WTC11 (cell line): ENCODE data around the gene CPSF3. TPM values are rescaled to one million over a fixed set of nuclear protein-coding genes. Genes with fewer than 3 reads are reported as not detected.

Experiments used
- ATAC-seq: fragments of 200-7000 bp; cut with Tn5 transposase; 2 replicates; pipeline ENCODE4 v1.10.0; 2021; ENCODE audit warnings: mild to moderate bottlenecking, moderate library complexity
- CTCF ChIA-PET: fragments of 300-600 bp; sonication (Branson Sonifier 250); formaldehyde crosslinking; loops from one replicate; lab custom pipeline; 2021; ENCODE audit warnings: antibody characterized with exemption; lab: Charles Lee
- POLR2A ChIA-PET: fragments of 350-600 bp; sonication (Branson Sonifier 250); formaldehyde crosslinking; loops from one replicate; lab custom pipeline; 2021; ENCODE audit warnings: antibody characterized with exemption; lab: Charles Lee
- DNase-seq: peaks from one replicate; pipeline ENCODE4 v3.0.0; 2021; ENCODE audit warnings: low spot score
- H3K27ac Mint-ChIP-seq: 2 replicates; pipeline ENCODE4 v1.8.0; 2021; ENCODE audit warnings: mixed read lengths
- H3K27me3 Mint-ChIP-seq: 2 replicates; pipeline ENCODE4 v1.8.0; 2021; ENCODE audit warnings: low read depth, mild to moderate bottlenecking, moderate library complexity, mixed read lengths
- H3K36me3 Mint-ChIP-seq: 2 replicates; pipeline ENCODE4 v1.8.0; 2021; ENCODE audit warnings: mixed read lengths
- H3K4me1 Mint-ChIP-seq: 2 replicates; pipeline ENCODE4 v1.8.0; 2022; ENCODE audit warnings: mixed read lengths
- H3K4me3 Mint-ChIP-seq: 2 replicates; pipeline ENCODE4 v1.8.0; 2021; ENCODE audit warnings: mild to moderate bottlenecking, moderate library complexity, mixed read lengths
- H3K9me3 Mint-ChIP-seq: 2 replicates; pipeline ENCODE4 v1.8.0; 2021; ENCODE audit warnings: mixed read lengths
- ELF4 ChIP-seq: sonication (generic); formaldehyde crosslinking; IDR thresholded peaks from 2 replicates; pipeline ENCODE4 v1.8.1; 2022; ENCODE audit warnings: low read depth, mild to moderate bottlenecking, moderate library complexity, missing genetic modification reagents
- EMX1 ChIP-seq: fragments of 250-450 bp; sonication (Bioruptor Pico); IDR thresholded peaks from 2 replicates; pipeline ENCODE4 v1.8.0; 2021; ENCODE audit warnings: mild to moderate bottlenecking
- GABPB1 ChIP-seq: sonication (generic); formaldehyde crosslinking; IDR thresholded peaks from 2 replicates; pipeline ENCODE4 v1.8.1; 2023; ENCODE audit warnings: mild to moderate bottlenecking, missing genetic modification reagents
- GRHL2 ChIP-seq: fragments of 250-450 bp; sonication (Bioruptor Pico); IDR thresholded peaks from 2 replicates; pipeline ENCODE4 v1.8.0; 2022; ENCODE audit warnings: mild to moderate bottlenecking, moderate library complexity; ENCODE audit not compliant: insufficient replicate concordance, severe bottlenecking
- NFE2L1 ChIP-seq: sonication (generic); formaldehyde crosslinking; IDR thresholded peaks from 2 replicates; pipeline ENCODE4 v1.8.1; 2023; ENCODE audit warnings: missing genetic modification reagents
- NR2C2 ChIP-seq: sonication (generic); formaldehyde crosslinking; IDR thresholded peaks from 2 replicates; pipeline ENCODE4 v1.8.0; 2022; ENCODE audit warnings: mild to moderate bottlenecking, missing genetic modification reagents
- RORB ChIP-seq: fragments of 250-450 bp; sonication (Bioruptor Pico); IDR thresholded peaks from 2 replicates; pipeline ENCODE4 v1.9.0; 2021; ENCODE audit warnings: mild to moderate bottlenecking
- total RNA-seq: library from RNA; stranded (reverse); gene quantifications from 3 replicates; pipeline ENCODE4 v1.2.3, GENCODE V29; 2021
- TF ChIP-seq, protein P1 (sequence below): sonication (generic); formaldehyde crosslinking; IDR thresholded peaks from 2 replicates; pipeline ENCODE4 v1.8.1; 2023; ENCODE audit warnings: mild to moderate bottlenecking, missing genetic modification reagents, moderate library complexity
- TF ChIP-seq, protein P2 (sequence below): sonication (generic); formaldehyde crosslinking; IDR thresholded peaks from 2 replicates; pipeline ENCODE4 v1.8.1; 2023; ENCODE audit warnings: mild to moderate bottlenecking, missing genetic modification reagents
- TF ChIP-seq, protein P3 (sequence below): fragments of 250-450 bp; sonication (Bioruptor Pico); IDR thresholded peaks from 2 replicates; pipeline ENCODE4 v1.9.0; 2021; ENCODE audit warnings: mild to moderate bottlenecking, borderline replicate concordance
- TF ChIP-seq, protein P4 (sequence below): sonication (generic); formaldehyde crosslinking; conservative IDR thresholded peaks from 2 replicates; pipeline ENCODE4 v1.8.1; 2023; ENCODE audit warnings: mild to moderate bottlenecking, low read depth, missing genetic modification reagents, moderate library complexity
- TF ChIP-seq, protein P5 (sequence below): sonication (generic); formaldehyde crosslinking; IDR thresholded peaks from 2 replicates; pipeline ENCODE4 v1.8.1; 2022; ENCODE audit warnings: low read depth, mild to moderate bottlenecking, moderate library complexity, missing genetic modification reagents, borderline replicate concordance
- TF ChIP-seq, protein P6 (sequence below): sonication (generic); formaldehyde crosslinking; IDR thresholded peaks from 2 replicates; pipeline ENCODE4 v1.8.1; 2022; ENCODE audit warnings: mild to moderate bottlenecking, missing genetic modification reagents, moderate library complexity, borderline replicate concordance

Gene CPSF3
- total RNA-seq, 1 experiment from 2014 or later: 88.4 TPM

DNA sequence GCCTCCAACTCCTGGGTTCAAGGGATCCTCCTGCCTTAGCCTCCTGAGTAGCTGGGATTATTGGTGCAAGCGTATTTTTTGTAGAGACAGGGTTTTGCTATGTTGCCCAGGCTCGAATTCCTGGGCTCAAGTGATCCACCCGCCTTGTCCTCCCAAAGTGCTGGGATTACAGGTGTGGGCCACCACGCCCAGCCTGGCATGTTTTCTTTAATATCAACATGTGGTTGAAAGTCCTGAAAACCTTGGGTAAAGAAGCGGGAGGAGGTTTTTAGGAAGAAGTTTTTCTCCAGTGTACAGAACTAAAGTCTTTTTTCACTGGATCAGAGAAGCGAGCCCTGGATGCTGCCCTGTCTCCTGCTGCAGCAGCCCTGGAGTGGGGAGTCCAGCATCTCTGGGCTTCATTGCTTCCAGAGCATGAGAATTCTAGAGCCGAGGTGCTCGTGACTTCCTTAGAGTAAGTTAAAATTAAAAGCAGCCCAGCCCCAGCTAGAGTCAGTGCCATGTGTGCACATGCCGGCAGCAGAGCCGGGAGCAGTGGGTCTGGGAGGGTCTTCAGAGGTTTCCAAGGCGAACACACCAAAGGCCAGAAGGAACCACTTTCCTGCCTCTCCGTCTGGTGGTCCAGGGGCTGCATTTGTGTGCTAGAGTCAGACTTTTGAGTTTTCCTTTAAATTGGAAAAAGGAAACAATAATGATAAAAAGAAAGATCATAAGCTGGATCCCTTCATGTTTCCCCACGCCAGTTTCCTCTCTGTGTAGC, 31.3 kb upstream of the CPSF3 start:
- TF ChIP-seq GABPB1 (CRISPR knock-in tag) (no peak), RORB (CRISPR knock-in tag) (no peak), GRHL2 (CRISPR knock-in tag) (no peak), ELF4 (CRISPR knock-in tag) (no peak), NFE2L1 (CRISPR knock-in tag) (no peak), EMX1 (CRISPR knock-in tag) (no peak), NR2C2 (CRISPR knock-in tag) (no peak)
- TF ChIP-seq, protein P1, sequence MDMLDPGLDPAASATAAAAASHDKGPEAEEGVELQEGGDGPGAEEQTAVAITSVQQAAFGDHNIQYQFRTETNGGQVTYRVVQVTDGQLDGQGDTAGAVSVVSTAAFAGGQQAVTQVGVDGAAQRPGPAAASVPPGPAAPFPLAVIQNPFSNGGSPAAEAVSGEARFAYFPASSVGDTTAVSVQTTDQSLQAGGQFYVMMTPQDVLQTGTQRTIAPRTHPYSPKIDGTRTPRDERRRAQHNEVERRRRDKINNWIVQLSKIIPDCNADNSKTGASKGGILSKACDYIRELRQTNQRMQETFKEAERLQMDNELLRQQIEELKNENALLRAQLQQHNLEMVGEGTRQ: no peak
- TF ChIP-seq, protein P2, sequence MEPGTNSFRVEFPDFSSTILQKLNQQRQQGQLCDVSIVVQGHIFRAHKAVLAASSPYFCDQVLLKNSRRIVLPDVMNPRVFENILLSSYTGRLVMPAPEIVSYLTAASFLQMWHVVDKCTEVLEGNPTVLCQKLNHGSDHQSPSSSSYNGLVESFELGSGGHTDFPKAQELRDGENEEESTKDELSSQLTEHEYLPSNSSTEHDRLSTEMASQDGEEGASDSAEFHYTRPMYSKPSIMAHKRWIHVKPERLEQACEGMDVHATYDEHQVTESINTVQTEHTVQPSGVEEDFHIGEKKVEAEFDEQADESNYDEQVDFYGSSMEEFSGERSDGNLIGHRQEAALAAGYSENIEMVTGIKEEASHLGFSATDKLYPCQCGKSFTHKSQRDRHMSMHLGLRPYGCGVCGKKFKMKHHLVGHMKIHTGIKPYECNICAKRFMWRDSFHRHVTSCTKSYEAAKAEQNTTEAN: no peak
- TF ChIP-seq, protein P3, sequence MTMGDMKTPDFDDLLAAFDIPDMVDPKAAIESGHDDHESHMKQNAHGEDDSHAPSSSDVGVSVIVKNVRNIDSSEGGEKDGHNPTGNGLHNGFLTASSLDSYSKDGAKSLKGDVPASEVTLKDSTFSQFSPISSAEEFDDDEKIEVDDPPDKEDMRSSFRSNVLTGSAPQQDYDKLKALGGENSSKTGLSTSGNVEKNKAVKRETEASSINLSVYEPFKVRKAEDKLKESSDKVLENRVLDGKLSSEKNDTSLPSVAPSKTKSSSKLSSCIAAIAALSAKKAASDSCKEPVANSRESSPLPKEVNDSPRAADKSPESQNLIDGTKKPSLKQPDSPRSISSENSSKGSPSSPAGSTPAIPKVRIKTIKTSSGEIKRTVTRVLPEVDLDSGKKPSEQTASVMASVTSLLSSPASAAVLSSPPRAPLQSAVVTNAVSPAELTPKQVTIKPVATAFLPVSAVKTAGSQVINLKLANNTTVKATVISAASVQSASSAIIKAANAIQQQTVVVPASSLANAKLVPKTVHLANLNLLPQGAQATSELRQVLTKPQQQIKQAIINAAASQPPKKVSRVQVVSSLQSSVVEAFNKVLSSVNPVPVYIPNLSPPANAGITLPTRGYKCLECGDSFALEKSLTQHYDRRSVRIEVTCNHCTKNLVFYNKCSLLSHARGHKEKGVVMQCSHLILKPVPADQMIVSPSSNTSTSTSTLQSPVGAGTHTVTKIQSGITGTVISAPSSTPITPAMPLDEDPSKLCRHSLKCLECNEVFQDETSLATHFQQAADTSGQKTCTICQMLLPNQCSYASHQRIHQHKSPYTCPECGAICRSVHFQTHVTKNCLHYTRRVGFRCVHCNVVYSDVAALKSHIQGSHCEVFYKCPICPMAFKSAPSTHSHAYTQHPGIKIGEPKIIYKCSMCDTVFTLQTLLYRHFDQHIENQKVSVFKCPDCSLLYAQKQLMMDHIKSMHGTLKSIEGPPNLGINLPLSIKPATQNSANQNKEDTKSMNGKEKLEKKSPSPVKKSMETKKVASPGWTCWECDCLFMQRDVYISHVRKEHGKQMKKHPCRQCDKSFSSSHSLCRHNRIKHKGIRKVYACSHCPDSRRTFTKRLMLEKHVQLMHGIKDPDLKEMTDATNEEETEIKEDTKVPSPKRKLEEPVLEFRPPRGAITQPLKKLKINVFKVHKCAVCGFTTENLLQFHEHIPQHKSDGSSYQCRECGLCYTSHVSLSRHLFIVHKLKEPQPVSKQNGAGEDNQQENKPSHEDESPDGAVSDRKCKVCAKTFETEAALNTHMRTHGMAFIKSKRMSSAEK (CRISPR knock-in tag): no peak
- TF ChIP-seq, protein P4, sequence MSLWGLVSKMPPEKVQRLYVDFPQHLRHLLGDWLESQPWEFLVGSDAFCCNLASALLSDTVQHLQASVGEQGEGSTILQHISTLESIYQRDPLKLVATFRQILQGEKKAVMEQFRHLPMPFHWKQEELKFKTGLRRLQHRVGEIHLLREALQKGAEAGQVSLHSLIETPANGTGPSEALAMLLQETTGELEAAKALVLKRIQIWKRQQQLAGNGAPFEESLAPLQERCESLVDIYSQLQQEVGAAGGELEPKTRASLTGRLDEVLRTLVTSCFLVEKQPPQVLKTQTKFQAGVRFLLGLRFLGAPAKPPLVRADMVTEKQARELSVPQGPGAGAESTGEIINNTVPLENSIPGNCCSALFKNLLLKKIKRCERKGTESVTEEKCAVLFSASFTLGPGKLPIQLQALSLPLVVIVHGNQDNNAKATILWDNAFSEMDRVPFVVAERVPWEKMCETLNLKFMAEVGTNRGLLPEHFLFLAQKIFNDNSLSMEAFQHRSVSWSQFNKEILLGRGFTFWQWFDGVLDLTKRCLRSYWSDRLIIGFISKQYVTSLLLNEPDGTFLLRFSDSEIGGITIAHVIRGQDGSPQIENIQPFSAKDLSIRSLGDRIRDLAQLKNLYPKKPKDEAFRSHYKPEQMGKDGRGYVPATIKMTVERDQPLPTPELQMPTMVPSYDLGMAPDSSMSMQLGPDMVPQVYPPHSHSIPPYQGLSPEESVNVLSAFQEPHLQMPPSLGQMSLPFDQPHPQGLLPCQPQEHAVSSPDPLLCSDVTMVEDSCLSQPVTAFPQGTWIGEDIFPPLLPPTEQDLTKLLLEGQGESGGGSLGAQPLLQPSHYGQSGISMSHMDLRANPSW: no peak
- TF ChIP-seq, protein P5, sequence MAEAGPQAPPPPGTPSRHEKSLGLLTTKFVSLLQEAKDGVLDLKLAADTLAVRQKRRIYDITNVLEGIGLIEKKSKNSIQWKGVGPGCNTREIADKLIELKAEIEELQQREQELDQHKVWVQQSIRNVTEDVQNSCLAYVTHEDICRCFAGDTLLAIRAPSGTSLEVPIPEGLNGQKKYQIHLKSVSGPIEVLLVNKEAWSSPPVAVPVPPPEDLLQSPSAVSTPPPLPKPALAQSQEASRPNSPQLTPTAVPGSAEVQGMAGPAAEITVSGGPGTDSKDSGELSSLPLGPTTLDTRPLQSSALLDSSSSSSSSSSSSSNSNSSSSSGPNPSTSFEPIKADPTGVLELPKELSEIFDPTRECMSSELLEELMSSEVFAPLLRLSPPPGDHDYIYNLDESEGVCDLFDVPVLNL (CRISPR knock-in tag): no peak
- TF ChIP-seq, protein P6, sequence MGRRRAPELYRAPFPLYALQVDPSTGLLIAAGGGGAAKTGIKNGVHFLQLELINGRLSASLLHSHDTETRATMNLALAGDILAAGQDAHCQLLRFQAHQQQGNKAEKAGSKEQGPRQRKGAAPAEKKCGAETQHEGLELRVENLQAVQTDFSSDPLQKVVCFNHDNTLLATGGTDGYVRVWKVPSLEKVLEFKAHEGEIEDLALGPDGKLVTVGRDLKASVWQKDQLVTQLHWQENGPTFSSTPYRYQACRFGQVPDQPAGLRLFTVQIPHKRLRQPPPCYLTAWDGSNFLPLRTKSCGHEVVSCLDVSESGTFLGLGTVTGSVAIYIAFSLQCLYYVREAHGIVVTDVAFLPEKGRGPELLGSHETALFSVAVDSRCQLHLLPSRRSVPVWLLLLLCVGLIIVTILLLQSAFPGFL: no peak
- ChIA-PET CTCF (interaction anchor here (1.0 to 2.2 kb wide), 7 partner anchors 10 to 253 kb away, joined by 3 to 15 read pairs (median 5); no protein-coding TSS in a partner anchor), POLR2A (interaction anchor here (0.6 to 0.7 kb wide), 2 partner anchors 45 to 243 kb away, joined by 4 to 8 read pairs; no protein-coding TSS in a partner anchor)
- Mint-ChIP-seq H3K27me3 (no peaks in the 10 kb centered on the region), H3K27ac (no peak overlapping the region), H3K9me3 (no peaks in the 10 kb centered on the region), H3K4me1 (peaks cover 12% of the 10 kb centered on the region), H3K4me3 (no peak overlapping the region), H3K36me3 (peaks cover 2% of the 10 kb centered on the region)
- DNase-seq: no peak
- ATAC-seq: no peak
